Epithelial cell of alveolus of lung (primary cell): ENCODE results near the gene PCDHGC5. TPM values are rescaled to one million over a fixed set of nuclear protein-coding genes. Genes with fewer than 3 reads are reported as not detected.

Experiments
- total RNA-seq: library from RNA; depleted of rRNA; stranded (reverse); fragments of >200 nt; gene quantifications from 2 replicates; pipeline ENCODE4 v1.2.1, GENCODE V29; 2015

PCDHGC5 gene
- 0.78 and 1.1 TPM in 2 replicates for total RNA-seq

DNA sequence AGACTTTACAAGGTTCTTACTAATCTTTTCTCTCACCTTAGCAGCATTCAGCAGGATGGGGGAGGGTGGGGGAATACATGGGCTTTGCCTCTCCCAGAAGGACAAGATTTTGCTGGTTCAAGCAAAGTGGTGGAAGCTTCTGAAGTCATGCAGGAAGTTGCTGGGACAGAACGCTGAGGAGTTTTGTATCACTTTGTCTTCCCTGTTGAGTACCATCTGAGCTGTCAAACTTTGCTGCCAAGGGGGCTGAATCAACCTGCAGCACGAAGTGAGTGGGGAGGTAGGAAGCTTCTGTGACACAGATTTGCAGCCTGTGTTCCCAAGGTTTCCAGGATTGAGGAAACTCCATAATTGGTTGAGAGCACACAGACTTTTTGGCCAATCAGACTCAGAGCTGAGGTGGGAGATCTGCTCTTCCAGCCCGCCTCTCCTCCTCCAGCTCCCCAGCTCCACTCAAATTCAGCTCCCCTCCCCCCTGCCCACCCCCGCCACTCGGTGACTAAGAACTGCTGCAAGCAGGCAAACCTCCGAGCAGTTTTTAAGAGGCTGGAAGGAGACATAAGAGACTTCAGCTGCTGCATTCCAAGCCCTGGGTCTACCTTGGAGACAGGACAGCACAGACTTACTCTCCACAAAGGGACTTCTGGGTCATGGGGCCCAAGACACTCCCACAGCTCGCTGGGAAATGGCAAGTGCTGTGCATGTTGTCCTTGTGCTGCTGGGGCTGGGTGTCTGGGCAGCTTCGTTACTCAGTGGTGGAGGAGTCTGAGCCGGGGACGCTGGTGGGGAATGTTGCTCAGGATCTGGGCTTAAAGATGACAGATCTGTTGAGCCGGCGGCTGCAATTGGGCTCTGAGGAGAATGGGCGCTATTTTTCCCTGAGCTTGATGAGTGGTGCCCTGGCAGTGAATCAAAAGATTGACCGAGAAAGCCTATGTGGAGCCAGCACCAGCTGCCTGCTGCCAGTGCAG lies at the start of gene PCDHGC5:
TSS of gene PCDHGC5 (plus strand) at position 491 of the 971 bp plus-strand sequence. CDS start at position 651, 160 bp downstream.

GRCh38 chr5:141475625-141476131 lies 13.2 kb upstream of the PCDHGC5 start, which contains the start of gene PCDHGC3:
Gene PCDHGC3 (plus strand): TSS chr5:141475966. CDS start chr5:141476117, 151 bp downstream.

DNA sequence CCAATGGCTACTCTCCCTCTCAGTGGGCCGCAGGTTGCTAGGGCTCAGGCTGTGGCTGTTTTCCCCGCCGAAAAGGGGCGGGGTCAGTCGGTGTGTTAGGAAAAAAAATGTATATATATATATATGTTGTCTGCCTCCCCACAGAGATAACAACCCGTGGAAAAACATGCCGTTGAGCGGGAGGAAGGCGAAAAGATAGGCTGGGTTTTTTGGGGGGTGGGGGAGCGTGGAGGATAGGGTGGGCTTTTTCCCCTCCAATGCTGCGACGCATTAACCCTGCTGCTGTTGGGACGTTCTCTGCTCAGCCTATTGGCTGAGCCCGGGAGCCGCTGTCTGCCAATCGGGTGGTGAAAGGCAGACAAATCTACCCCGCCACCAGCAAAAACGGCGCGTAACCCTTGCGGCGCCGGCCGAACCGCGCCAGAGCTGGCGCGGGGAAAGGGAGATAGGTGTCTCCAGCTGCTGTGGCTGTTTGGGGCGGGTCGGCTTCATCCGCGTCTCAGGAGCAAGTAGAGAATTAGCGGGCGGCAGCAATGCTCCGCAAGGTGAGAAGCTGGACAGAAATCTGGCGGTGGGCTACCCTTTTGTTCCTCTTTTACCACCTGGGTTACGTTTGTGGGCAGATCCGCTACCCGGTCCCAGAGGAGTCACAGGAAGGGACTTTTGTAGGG lies 4.1 kb upstream of the PCDHGC5 start, which contains the start of gene PCDHGC4:
TSS of gene PCDHGC4 (plus strand) at position 390 of the 671 bp plus-strand sequence. CDS start at position 534, 144 bp downstream.

Other genes starting within 250 kb of the PCDHGC5 start
- gene PCDHB15, start 243.7 kb upstream of the PCDHGC5 start, total RNA-seq: under 0.01 and 0.48 TPM in 2 replicates
- gene SLC25A2, start 185.0 kb upstream of the PCDHGC5 start, total RNA-seq: not detected in 2 replicates
- 45.3 and 69.6 TPM in 2 replicates for gene TAF7, start 168.3 kb upstream of the PCDHGC5 start, total RNA-seq
- gene PCDHGA1, start 158.6 kb upstream of the PCDHGC5 start, total RNA-seq: 0.13 and 0.64 TPM in 2 replicates
- gene PCDHGA2, start 150.3 kb upstream of the PCDHGC5 start, total RNA-seq: 0.39 and 3.8 TPM in 2 replicates
- 0.65 and 0.72 TPM in 2 replicates for gene PCDHGA3, start 145.3 kb upstream of the PCDHGC5 start, total RNA-seq
- 0.39 and 2.2 TPM in 2 replicates for gene PCDHGB1, start 139.0 kb upstream of the PCDHGC5 start, total RNA-seq
- gene PCDHGA4, start 134.1 kb upstream of the PCDHGC5 start, total RNA-seq: 0.78 and 6.0 TPM in 2 replicates
- 0.39 and 3.0 TPM in 2 replicates for gene PCDHGB2, start 129.1 kb upstream of the PCDHGC5 start, total RNA-seq
- 0.13 and 1.3 TPM in 2 replicates for gene PCDHGA5, start 124.9 kb upstream of the PCDHGC5 start, total RNA-seq
- 0.39 and 6.1 TPM in 2 replicates for gene PCDHGB3, start 118.8 kb upstream of the PCDHGC5 start, total RNA-seq
- gene PCDHGA6, start 115.2 kb upstream of the PCDHGC5 start, total RNA-seq: 1.0 and 3.0 TPM in 2 replicates
- 0.65 and 4.0 TPM in 2 replicates for gene PCDHGA7, start 106.3 kb upstream of the PCDHGC5 start, total RNA-seq
- gene PCDHGB4, start 101.4 kb upstream of the PCDHGC5 start, total RNA-seq: 3.7 and 9.3 TPM in 2 replicates
- gene PCDHGA8, start 96.4 kb upstream of the PCDHGC5 start, total RNA-seq: 0.65 and 1.2 TPM in 2 replicates
- gene PCDHGB5, start 91.1 kb upstream of the PCDHGC5 start, total RNA-seq: 7.6 and 13.0 TPM in 2 replicates
- gene PCDHGA9, start 86.3 kb upstream of the PCDHGC5 start, total RNA-seq: 1.4 and 7.8 TPM in 2 replicates
- 1.2 and 5.7 TPM in 2 replicates for gene PCDHGB6, start 81.1 kb upstream of the PCDHGC5 start, total RNA-seq
- gene PCDHGA10, start 76.1 kb upstream of the PCDHGC5 start, total RNA-seq: 3.4 and 11.8 TPM in 2 replicates
- gene PCDHGB7, start 71.4 kb upstream of the PCDHGC5 start, total RNA-seq: 7.2 and 23.6 TPM in 2 replicates
- 5.9 and 13.7 TPM in 2 replicates for gene PCDHGA11, start 68.0 kb upstream of the PCDHGC5 start, total RNA-seq
- 10.2 and 17.4 TPM in 2 replicates for gene PCDHGA12, start 58.6 kb upstream of the PCDHGC5 start, total RNA-seq
- gene PCDHGC3, start 13.1 kb upstream of the PCDHGC5 start, total RNA-seq: 51.5 and 161 TPM in 2 replicates
- 0.13 and 3.1 TPM in 2 replicates for gene PCDHGC4, start 4.1 kb upstream of the PCDHGC5 start, total RNA-seq
- gene DIAPH1, start 129.9 kb downstream of the PCDHGC5 start, total RNA-seq: 25.1 and 49.1 TPM in 2 replicates
- gene HDAC3, start 147.8 kb downstream of the PCDHGC5 start, total RNA-seq: 49.8 and 53.3 TPM in 2 replicates
- gene RELL2, start 147.9 kb downstream of the PCDHGC5 start, total RNA-seq: 2.4 and 3.7 TPM in 2 replicates
- gene FCHSD1, start 162.3 kb downstream of the PCDHGC5 start, total RNA-seq: 11.1 and 12.2 TPM in 2 replicates
- 8.0 and 16.4 TPM in 2 replicates for gene ARAP3, start 193.1 kb downstream of the PCDHGC5 start, total RNA-seq